A549 (cell line): ENCODE data around the gene GUK1.

ENCODE experiments used
- BHLHE40 ChIP-seq: IDR thresholded peaks from 2 replicates; pipeline ENCODE4 v1.6.1; 2012; ENCODE audit warnings: low read depth, low read length, inconsistent platforms
- CHD2 ChIP-seq: fragments of 150-350 bp; IDR thresholded peaks from 2 replicates; pipeline ENCODE4 v1.6.1; 2014; ENCODE audit warnings: low read length; ENCODE audit not compliant: partially characterized antibody
- CTCF ChIP-seq: fragments of >200 bp; sonication (Bioruptor Twin); formaldehyde crosslinking; IDR thresholded peaks from 3 replicates; pipeline ENCODE4 v1.5.1; 2016
- FOSL2 ChIP-seq, 2 experiments: fragments of 450-650 bp in 1 of 2; fragments of >200 bp in 1 of 2; sonication (Bioruptor Twin) in 1 of 2; formaldehyde crosslinking; IDR thresholded peaks; 2 replicates each; pipeline versions ENCODE4 v1.5.0 to v1.6.1; 2016 to 2020; ENCODE audit warnings: mild to moderate bottlenecking in 1 of 2, moderate library complexity in 1 of 2
- HDAC2 ChIP-seq: fragments of 200-600 bp; sonication (generic); IDR thresholded peaks from 2 replicates; pipeline ENCODE4 v1.6.1; 2016
- MAX ChIP-seq: IDR thresholded peaks from 2 replicates; pipeline ENCODE4 v1.6.1; 2012
- PHF8 ChIP-seq: fragments of 200-600 bp; sonication (generic); IDR thresholded peaks from 2 replicates; pipeline ENCODE4 v1.6.1; 2016; ENCODE audit warnings: low read depth, mild to moderate bottlenecking, antibody characterized with exemption, moderate library complexity, borderline replicate concordance
- POLR2A ChIP-seq: IDR thresholded peaks from 2 replicates; pipeline ENCODE4 v1.6.1; 2012; ENCODE audit warnings: mild to moderate bottlenecking, low read length
- POLR2AphosphoS2 ChIP-seq: conservative IDR thresholded peaks from 2 replicates; pipeline ENCODE4 v1.6.1; 2012; ENCODE audit warnings: low read length, improper control_type of control experiment, inconsistent platforms
- REST ChIP-seq: fragments of 200-600 bp; sonication (generic); IDR thresholded peaks from 2 replicates; pipeline ENCODE4 v1.6.1; 2016; ENCODE audit warnings: antibody characterized with exemption, mild to moderate bottlenecking, moderate library complexity
- SMC3 ChIP-seq: fragments of >200 bp; sonication (Bioruptor Twin); formaldehyde crosslinking; IDR thresholded peaks from 3 replicates; pipeline ENCODE4 v1.6.1; 2018; ENCODE audit warnings: inconsistent platforms
- SREBF2 ChIP-seq: fragments of 450-650 bp; IDR thresholded peaks from 2 replicates; pipeline ENCODE4 v1.6.1; 2014; ENCODE audit warnings: mild to moderate bottlenecking, moderate library complexity

GRCh38 chr1:228160201-228160761 is 20.2 kb downstream of the GUK1 start:
- TF ChIP-seq CTCF, result no peak
- no peak for TF ChIP-seq HDAC2
- no peak for TF ChIP-seq SREBF2
- no peak for TF ChIP-seq POLR2A
- TF ChIP-seq REST, result no peak
- TF ChIP-seq CHD2, result no peak
- no peak for TF ChIP-seq SMC3
- no peak for TF ChIP-seq POLR2AphosphoS2
- no peak for TF ChIP-seq BHLHE40
- TF ChIP-seq MAX, result no peak
- TF ChIP-seq PHF8, result no peak
- no peak for TF ChIP-seq FOSL2 (IDR thresholded peaks at IDR 0.05)
- no peak for TF ChIP-seq FOSL2 (CRISPR knock-in tag; IDR thresholded peaks at IDR 0.05)
